HEK293 (cell line): Measurements from ENCODE around the gene ANKRD11.
"Not testable (repeated sequence)": the region's sequence is repeated elsewhere in the genome, so short reads cannot be mapped to it uniquely, and the experiment has no call there.

Experiments used
- KLF9 ChIP-seq: fragments of 450-650 bp; formaldehyde crosslinking; IDR thresholded peaks from 2 replicates; pipeline ENCODE4 v1.5.1; 2016; ENCODE audit warnings: missing biosample characterization, missing genetic modification characterization, low read depth
- ZNF138 ChIP-seq: fragments of 450-650 bp; formaldehyde crosslinking; IDR thresholded peaks from 2 replicates; pipeline ENCODE4 v1.5.1; 2016; ENCODE audit warnings: missing biosample characterization, missing genetic modification characterization, borderline replicate concordance
- ZNF501 ChIP-seq: fragments of 450-650 bp; formaldehyde crosslinking; IDR thresholded peaks from 2 replicates; pipeline ENCODE4 v1.5.1; 2016; ENCODE audit warnings: missing biosample characterization, missing genetic modification characterization
- ZNF621 ChIP-seq: fragments of 450-650 bp; formaldehyde crosslinking; IDR thresholded peaks from 2 replicates; pipeline ENCODE4 v1.5.1; 2017; ENCODE audit warnings: missing biosample characterization, missing genetic modification characterization
- ZNF777 ChIP-seq: fragments of 450-650 bp; formaldehyde crosslinking; IDR thresholded peaks from 2 replicates; pipeline ENCODE4 v1.5.1; 2017; ENCODE audit warnings: missing biosample characterization, missing genetic modification characterization, borderline replicate concordance
- TF ChIP-seq, protein P1 (sequence below): fragments of 450-650 bp; formaldehyde crosslinking; IDR thresholded peaks from 2 replicates; pipeline ENCODE4 v1.5.1; 2016; ENCODE audit warnings: missing biosample characterization, missing genetic modification characterization
- TF ChIP-seq, protein P2 (sequence below): fragments of 450-650 bp; formaldehyde crosslinking; IDR thresholded peaks from 2 replicates; pipeline ENCODE4 v1.5.1; 2016; ENCODE audit warnings: missing biosample characterization, missing genetic modification characterization
- TF ChIP-seq, protein P3 (sequence below): fragments of 450-650 bp; formaldehyde crosslinking; IDR thresholded peaks from 2 replicates; pipeline ENCODE4 v1.5.1; 2016; ENCODE audit warnings: missing biosample characterization, missing genetic modification characterization
- TF ChIP-seq, protein P4 (sequence below): fragments of 450-650 bp; formaldehyde crosslinking; conservative IDR thresholded peaks from 2 replicates; pipeline ENCODE4 v1.5.1; 2016; ENCODE audit warnings: low read depth, missing biosample characterization, missing genetic modification characterization

DNA sequence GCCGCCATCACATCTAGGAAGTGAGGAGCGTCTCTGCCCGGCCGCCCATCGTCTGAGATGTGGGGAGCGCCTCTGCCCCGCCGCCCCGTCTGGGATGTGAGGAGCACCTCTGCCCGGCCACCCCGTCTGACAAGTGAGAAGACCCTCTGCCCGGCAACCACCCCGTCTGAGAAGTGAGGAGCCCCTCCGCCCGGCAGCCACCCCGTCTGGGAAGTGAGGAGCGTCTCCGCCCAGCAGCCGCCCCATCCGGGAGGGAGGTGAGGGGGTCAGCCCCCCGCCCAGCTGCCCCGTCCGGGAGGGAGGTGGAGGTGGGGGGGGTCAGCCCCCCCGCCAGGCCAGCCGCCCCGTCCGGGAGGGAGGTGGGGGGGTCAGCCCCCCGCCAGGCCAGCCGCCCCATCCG, 27.7 kb downstream of the ANKRD11 start:
- TF ChIP-seq, protein P1, sequence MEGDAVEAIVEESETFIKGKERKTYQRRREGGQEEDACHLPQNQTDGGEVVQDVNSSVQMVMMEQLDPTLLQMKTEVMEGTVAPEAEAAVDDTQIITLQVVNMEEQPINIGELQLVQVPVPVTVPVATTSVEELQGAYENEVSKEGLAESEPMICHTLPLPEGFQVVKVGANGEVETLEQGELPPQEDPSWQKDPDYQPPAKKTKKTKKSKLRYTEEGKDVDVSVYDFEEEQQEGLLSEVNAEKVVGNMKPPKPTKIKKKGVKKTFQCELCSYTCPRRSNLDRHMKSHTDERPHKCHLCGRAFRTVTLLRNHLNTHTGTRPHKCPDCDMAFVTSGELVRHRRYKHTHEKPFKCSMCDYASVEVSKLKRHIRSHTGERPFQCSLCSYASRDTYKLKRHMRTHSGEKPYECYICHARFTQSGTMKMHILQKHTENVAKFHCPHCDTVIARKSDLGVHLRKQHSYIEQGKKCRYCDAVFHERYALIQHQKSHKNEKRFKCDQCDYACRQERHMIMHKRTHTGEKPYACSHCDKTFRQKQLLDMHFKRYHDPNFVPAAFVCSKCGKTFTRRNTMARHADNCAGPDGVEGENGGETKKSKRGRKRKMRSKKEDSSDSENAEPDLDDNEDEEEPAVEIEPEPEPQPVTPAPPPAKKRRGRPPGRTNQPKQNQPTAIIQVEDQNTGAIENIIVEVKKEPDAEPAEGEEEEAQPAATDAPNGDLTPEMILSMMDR (tag by site-specific recombination) = not testable (repeated sequence)
- not testable (repeated sequence) for TF ChIP-seq KLF9 (tag by site-specific recombination); ZNF138; ZNF621 (tag by site-specific recombination); ZNF501 (tag by site-specific recombination); ZNF777 (tag by site-specific recombination)
- TF ChIP-seq, protein P2, sequence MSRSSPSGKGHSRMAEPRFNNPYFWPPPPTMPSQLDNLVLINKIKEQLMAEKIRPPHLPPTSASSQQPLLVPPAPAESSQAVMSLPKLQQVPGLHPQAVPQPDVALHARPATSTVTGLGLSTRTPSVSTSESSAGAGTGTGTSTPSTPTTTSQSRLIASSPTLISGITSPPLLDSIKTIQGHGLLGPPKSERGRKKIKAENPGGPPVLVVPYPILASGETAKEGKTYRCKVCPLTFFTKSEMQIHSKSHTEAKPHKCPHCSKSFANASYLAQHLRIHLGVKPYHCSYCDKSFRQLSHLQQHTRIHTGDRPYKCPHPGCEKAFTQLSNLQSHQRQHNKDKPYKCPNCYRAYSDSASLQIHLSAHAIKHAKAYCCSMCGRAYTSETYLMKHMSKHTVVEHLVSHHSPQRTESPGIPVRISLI (tag by site-specific recombination) = not testable (repeated sequence)
- TF ChIP-seq, protein P3, sequence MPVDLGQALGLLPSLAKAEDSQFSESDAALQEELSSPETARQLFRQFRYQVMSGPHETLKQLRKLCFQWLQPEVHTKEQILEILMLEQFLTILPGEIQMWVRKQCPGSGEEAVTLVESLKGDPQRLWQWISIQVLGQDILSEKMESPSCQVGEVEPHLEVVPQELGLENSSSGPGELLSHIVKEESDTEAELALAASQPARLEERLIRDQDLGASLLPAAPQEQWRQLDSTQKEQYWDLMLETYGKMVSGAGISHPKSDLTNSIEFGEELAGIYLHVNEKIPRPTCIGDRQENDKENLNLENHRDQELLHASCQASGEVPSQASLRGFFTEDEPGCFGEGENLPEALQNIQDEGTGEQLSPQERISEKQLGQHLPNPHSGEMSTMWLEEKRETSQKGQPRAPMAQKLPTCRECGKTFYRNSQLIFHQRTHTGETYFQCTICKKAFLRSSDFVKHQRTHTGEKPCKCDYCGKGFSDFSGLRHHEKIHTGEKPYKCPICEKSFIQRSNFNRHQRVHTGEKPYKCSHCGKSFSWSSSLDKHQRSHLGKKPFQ (tag by site-specific recombination) = not testable (repeated sequence)
- TF ChIP-seq, protein P4, sequence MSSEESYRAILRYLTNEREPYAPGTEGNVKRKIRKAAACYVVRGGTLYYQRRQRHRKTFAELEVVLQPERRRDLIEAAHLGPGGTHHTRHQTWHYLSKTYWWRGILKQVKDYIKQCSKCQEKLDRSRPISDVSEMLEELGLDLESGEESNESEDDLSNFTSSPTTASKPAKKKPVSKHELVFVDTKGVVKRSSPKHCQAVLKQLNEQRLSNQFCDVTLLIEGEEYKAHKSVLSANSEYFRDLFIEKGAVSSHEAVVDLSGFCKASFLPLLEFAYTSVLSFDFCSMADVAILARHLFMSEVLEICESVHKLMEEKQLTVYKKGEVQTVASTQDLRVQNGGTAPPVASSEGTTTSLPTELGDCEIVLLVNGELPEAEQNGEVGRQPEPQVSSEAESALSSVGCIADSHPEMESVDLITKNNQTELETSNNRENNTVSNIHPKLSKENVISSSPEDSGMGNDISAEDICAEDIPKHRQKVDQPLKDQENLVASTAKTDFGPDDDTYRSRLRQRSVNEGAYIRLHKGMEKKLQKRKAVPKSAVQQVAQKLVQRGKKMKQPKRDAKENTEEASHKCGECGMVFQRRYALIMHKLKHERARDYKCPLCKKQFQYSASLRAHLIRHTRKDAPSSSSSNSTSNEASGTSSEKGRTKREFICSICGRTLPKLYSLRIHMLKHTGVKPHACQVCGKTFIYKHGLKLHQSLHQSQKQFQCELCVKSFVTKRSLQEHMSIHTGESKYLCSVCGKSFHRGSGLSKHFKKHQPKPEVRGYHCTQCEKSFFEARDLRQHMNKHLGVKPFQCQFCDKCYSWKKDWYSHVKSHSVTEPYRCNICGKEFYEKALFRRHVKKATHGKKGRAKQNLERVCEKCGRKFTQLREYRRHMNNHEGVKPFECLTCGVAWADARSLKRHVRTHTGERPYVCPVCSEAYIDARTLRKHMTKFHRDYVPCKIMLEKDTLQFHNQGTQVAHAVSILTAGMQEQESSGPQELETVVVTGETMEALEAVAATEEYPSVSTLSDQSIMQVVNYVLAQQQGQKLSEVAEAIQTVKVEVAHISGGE (tag by site-specific recombination) = not testable (repeated sequence)
